GM12873 (cell line): ENCODE data around the gene PRICKLE3.
A peak's percentile ranks its signal among the peaks of the same experiment; 100 is the strongest.

Experiments
- CTCF ChIP-seq: IDR thresholded peaks from 2 replicates; pipeline ENCODE4 v1.5.1; 2012; ENCODE audit warnings: low read depth, mild to moderate bottlenecking, moderate library complexity, low read length, control low read depth; ENCODE audit not compliant: insufficient read depth; ENCODE audit errors: missing control alignments

The PRICKLE3 gene

GRCh38 chrX:49147936-49148335, 38.2 kb downstream of the PRICKLE3 start:
- no peak for TF ChIP-seq CTCF

GRCh38 chrX:49147282-49147681, 38.9 kb downstream of the PRICKLE3 start:
- TF ChIP-seq CTCF: no peak

GRCh38 chrX:49142264-49142663, 43.9 kb downstream of the PRICKLE3 start:
- TF ChIP-seq CTCF: peak; percentile 3

- no peak for TF ChIP-seq CTCF
These were observed 46.5 kb downstream of the PRICKLE3 start for GRCh38 chrX:49139713-49140112.

- TF ChIP-seq CTCF: no peak
These were observed 48.7 kb downstream of the PRICKLE3 start for GRCh38 chrX:49137492-49137891.

- no peak for TF ChIP-seq CTCF
These were observed 52.4 kb downstream of the PRICKLE3 start for GRCh38 chrX:49133759-49134158.

DNA sequence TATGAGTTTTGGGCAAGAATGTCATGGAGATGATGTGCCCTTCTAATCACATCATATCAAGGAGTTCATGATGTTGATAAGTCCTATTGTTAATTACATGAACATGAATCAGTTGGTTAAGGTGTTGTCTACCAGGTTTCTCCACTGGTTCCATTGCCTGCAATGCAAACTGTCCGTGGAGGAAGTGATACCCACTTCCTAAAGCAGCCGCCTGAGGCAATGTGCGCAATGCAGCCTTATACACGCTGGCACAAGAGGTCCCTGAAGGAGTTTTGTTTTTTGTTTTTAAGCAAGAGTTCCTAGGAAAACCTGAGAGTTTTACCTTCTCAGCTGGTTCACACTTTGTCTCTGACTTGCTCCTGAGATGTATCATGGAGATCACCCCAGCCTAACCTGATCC, 56.7 kb downstream of the PRICKLE3 start:
- TF ChIP-seq CTCF: no peak
